Panc1 (cell line): Measurements from ENCODE around the gene ECHDC1. TPM values are rescaled to one million over a fixed set of nuclear protein-coding genes. Genes with fewer than 3 reads are reported as not detected.

ENCODE experiments used
- ATAC-seq: fragments of 200-7000 bp; cut with Tn5 transposase; 2 replicates; pipeline ENCODE4 v1.9.1; 2020; ENCODE audit warnings: mild to moderate bottlenecking, moderate library complexity
- BruUV-seq: library from RNA; stranded (reverse); fragments of 400-500 nt; replicated peaks from 2 replicates; lab custom pipeline; 2021; lab: Mats Ljungman, UMichigan
- CTCF ChIA-PET: fragments of 300-600 bp; sonication (Branson Sonifier 250); formaldehyde crosslinking; loops from one replicate; lab custom pipeline; 2022; ENCODE audit warnings: antibody characterized with exemption; lab: Charles Lee
- POLR2A ChIA-PET: fragments of 300-600 bp; sonication (Branson Sonifier 250); formaldehyde crosslinking; loops from one replicate; lab custom pipeline; 2022; ENCODE audit warnings: antibody characterized with exemption; lab: Charles Lee
- DNase-seq: peaks from one replicate; pipeline ENCODE4 v3.0.0-alpha.2; 2010; ENCODE audit warnings: low read depth, low spot score
- H3K27ac ChIP-seq: 2 replicates; pipeline ENCODE4 v1.5.1; 2011; ENCODE audit warnings: mild to moderate bottlenecking, low read length, inconsistent platforms
- H3K27me3 ChIP-seq: fragments of 200-500 bp; sonication (Bioruptor generic); 2 replicates; pipeline ENCODE4 v1.6.0; 2014; ENCODE audit warnings: low read length, inconsistent platforms; ENCODE audit not compliant: control insufficient read depth, insufficient read depth
- H3K36me3 ChIP-seq: fragments of 200-500 bp; sonication (Bioruptor generic); 2 replicates; pipeline ENCODE4 v1.5.1; 2014; ENCODE audit warnings: inconsistent platforms, mild to moderate bottlenecking, low read length, moderate library complexity; ENCODE audit not compliant: control insufficient read depth, insufficient read depth
- H3K4me1 ChIP-seq: 2 replicates; pipeline ENCODE4 v1.5.1; 2011; ENCODE audit warnings: inconsistent platforms, mild to moderate bottlenecking, low read length, moderate library complexity; ENCODE audit not compliant: control insufficient read depth, insufficient read depth
- H3K4me3 ChIP-seq, 2 experiments: 2 replicates each; pipeline ENCODE4 v1.5.1; 2011 to 2012; ENCODE audit warnings: low read depth in 2 of 2, low read length in 2 of 2, mild to moderate bottlenecking in 2 of 2, inconsistent platforms in 1 of 2, moderate library complexity in 1 of 2
- H3K9me3 ChIP-seq: fragments of 200-500 bp; sonication (Bioruptor generic); 2 replicates; pipeline ENCODE4 v1.5.1; 2014; ENCODE audit warnings: low read depth, mild to moderate bottlenecking, inconsistent platforms, low read length, moderate library complexity; ENCODE audit not compliant: control insufficient read depth, insufficient read depth
- CTCF ChIP-seq: fragments of 450-650 bp; IDR thresholded peaks from 2 replicates; pipeline ENCODE4 v1.5.1; 2017; ENCODE audit warnings: mild to moderate bottlenecking
- POLR2AphosphoS5 ChIP-seq: IDR thresholded peaks from 2 replicates; pipeline ENCODE4 v1.6.1; 2012; ENCODE audit warnings: mild to moderate bottlenecking, low read depth, low read length, moderate library complexity
- REST ChIP-seq, 2 experiments: IDR thresholded peaks; 2 replicates each; pipeline ENCODE4 v1.6.1; 2011 to 2012; ENCODE audit warnings: low read depth in 2 of 2, control low read depth in 1 of 2, low read length in 1 of 2, mild to moderate bottlenecking in 1 of 2, moderate library complexity in 1 of 2; ENCODE audit not compliant: insufficient read depth in 1 of 2
- SIN3A ChIP-seq: IDR thresholded peaks from 2 replicates; pipeline ENCODE4 v1.6.1; 2012; ENCODE audit warnings: low read depth, mild to moderate bottlenecking, low read length, moderate library complexity, borderline replicate concordance; ENCODE audit not compliant: insufficient read depth
- TCF7L2 ChIP-seq: IDR thresholded peaks from 2 replicates; pipeline ENCODE4 v1.6.1; 2011; ENCODE audit warnings: mild to moderate bottlenecking, low read depth, low read length, inconsistent platforms
- in situ Hi-C: cut with HindIII; loops from 2 replicates; pipeline ENCODE4 v1.10.0; 2016; ENCODE audit warnings: low sequenced_read_pairs, low pct_unique_long_range_greater_than_20kb
- intact Hi-C: fragments of 100-400 bp; cut with micrococcal nuclease; formaldehyde crosslinking; loops from one replicate; pipeline ENCODE4 v1.10.0; 2022; ENCODE audit not compliant: unreplicated experiment
- total RNA-seq: library from RNA; stranded (reverse); gene quantifications from one replicate; pipeline ENCODE4 v1.2.1, GENCODE V29; 2021; ENCODE audit not compliant: unreplicated experiment

Gene ECHDC1
- total RNA-seq, 1 experiment from 2014 or later, result 81.9 TPM

- no TSS peak for BruUV-seq
- TF ChIP-seq TCF7L2, result no peak
- no peak for TF ChIP-seq SIN3A
- TF ChIP-seq CTCF, result no peak
- no peak for TF ChIP-seq REST (IDR thresholded peaks at IDR 0.05; ENCODE audit: insufficient read depth in 1 of 2, low read depth in 2 of 2, low read length in 1 of 2)
- Histone ChIP-seq H3K27me3 (no peaks in the 10 kb centered on the region; the same call in none of the 2 replicates), H3K9me3 (no peaks in the 10 kb centered on the region), H3K4me3 (no peak overlapping the region), H3K4me1 (no peaks in the 10 kb centered on the region), H3K27ac (no peak overlapping the region), H3K36me3 (no peaks in the 10 kb centered on the region)
- intact Hi-C loops, result no loop called here
- in situ Hi-C loops, result no loop called here
- ATAC-seq, result no peak
- ChIA-PET CTCF (interaction anchor here (1.1 kb wide), 1 partner anchor 19 kb away, joined by 3 read pairs; no protein-coding TSS in a partner anchor), POLR2A (no interaction called here)
- DNase-seq, result no peak
Observed at GRCh38 chr6:127247114-127248096, 96.0 kb downstream of the ECHDC1 start.

GRCh38 chr6:127243501-127243900 is 99.9 kb downstream of the ECHDC1 start:
- POLR2A ChIA-PET, result no interaction called here
- H3K4me3 ChIP-seq, result no peak overlapping the region

More at GRCh38 chr6:127243501-127243900, 99.9 kb downstream of the ECHDC1 start:
- DNase-seq, result no peak
- CTCF ChIA-PET, result no interaction called here
- Histone ChIP-seq H3K36me3 (no peaks in the 10 kb centered on the region), H3K27me3 (peaks cover 7% of the 10 kb centered on the region), H3K27ac (no peak overlapping the region), H3K4me1 (no peaks in the 10 kb centered on the region), H3K9me3 (no peaks in the 10 kb centered on the region)
- BruUV-seq, result no TSS peak
- TF ChIP-seq SIN3A (no peak), POLR2AphosphoS5 (no peak), CTCF (no peak), REST (IDR thresholded peaks at IDR 0.05; ENCODE audit: insufficient read depth in 1 of 2, low read depth in 2 of 2, low read length in 1 of 2) (no peak), TCF7L2 (no peak)
- intact Hi-C loops, result no loop called here
- in situ Hi-C loops, result no loop called here
- no peak for ATAC-seq
